Heart right ventricle (tissue), 16 donors: Measurements from ENCODE around the gene ALDOA. TPM values are rescaled to one million over a fixed set of nuclear protein-coding genes. Genes with fewer than 3 reads are reported as not detected.

Experiments
- ATAC-seq, 8 donors: fragments of 200-7000 bp; cut with Tn5 transposase; one replicate each; pipeline ENCODE4 v1.9.1; 2020; ENCODE audit warnings: mild to moderate bottlenecking in 8 of 8, moderate library complexity in 8 of 8, moderate number of reproducible peaks in 1 of 8
- DNase-seq, 2 donors: peaks; one replicate each; pipeline ENCODE4 v3.0.0-alpha.2; 2020
- H3K27ac ChIP-seq, 10 donors: fragments of 200-600 bp; sonication (generic) in 2 of 10; one replicate each; pipeline versions ENCODE4 v1.5.0 to v1.8.0; 2020 to 2022; ENCODE audit warnings: mild to moderate bottlenecking in 3 of 10
- H3K27me3 ChIP-seq, 7 donors: fragments of 200-600 bp; one replicate each; pipeline ENCODE4 v1.8.0; 2021 to 2022; ENCODE audit warnings: mild to moderate bottlenecking in 2 of 7
- H3K36me3 ChIP-seq, 9 donors: fragments of 200-600 bp; sonication (generic) in 1 of 9; one replicate each; pipeline versions ENCODE4 v1.5.0 to v1.8.0; 2020 to 2022; ENCODE audit warnings: mild to moderate bottlenecking in 2 of 9
- H3K4me1 ChIP-seq, 9 donors: fragments of 200-600 bp; sonication (generic) in 1 of 9; one replicate each; pipeline versions ENCODE4 v1.5.0 to v1.8.0; 2020 to 2022; ENCODE audit warnings: mild to moderate bottlenecking in 4 of 9
- H3K4me3 ChIP-seq, 10 donors: fragments of 200-600 bp; sonication (generic) in 2 of 10; one replicate each; pipeline versions ENCODE4 v1.5.0 to v1.8.0; 2020 to 2022; ENCODE audit warnings: mild to moderate bottlenecking in 7 of 10, moderate library complexity in 2 of 10
- H3K9me3 ChIP-seq, 11 donors: fragments of 200-600 bp in 10 of 11; sonication (generic) in 2 of 11; one replicate each; pipeline versions ENCODE4 v1.5.0 to v1.8.0; 2013 to 2022; ENCODE audit warnings: mild to moderate bottlenecking in 2 of 11, control low read depth in 1 of 11, moderate library complexity in 1 of 11
- WGBS, 2 donors: extraction: QIAGEN DNeasy Blood & Tissue Kit; methylation state at CpG; one replicate each; pipeline ENCODE4 v1.1.7; 2013; ENCODE audit warnings: inconsistent platforms in 1 of 2; 5-methylcytosine and 5-hydroxymethylcytosine counted together
- intact Hi-C, 10 donors: fragments of 100-400 bp; cut with DNase I; formaldehyde crosslinking; loops; one replicate each; pipeline versions ENCODE4 v1.11.1 to v1.14.2; 2022
- polyA plus RNA-seq, 2 donors: library from polyadenylated mRNA; stranded (reverse); fragments of 200-250 nt; gene quantifications; one replicate each; pipeline ENCODE4 v1.2.3, GENCODE V29; 2013
- total RNA-seq, 10 donors: library from RNA; stranded (reverse); fragmentation: NEBNext Ultra II Directional in 3 of 10; extraction: Animal tissue kit (Norgen Biotek cat#: 25700) in 3 of 10; gene quantifications; one replicate each; pipeline versions ENCODE4 v1.2.1 to v1.2.4, GENCODE V29; 2021 to 2023
- TF ChIP-seq, protein P1 (sequence below), 9 donors: fragments of 200-600 bp; sonication (generic) in 2 of 9; IDR thresholded peaks; one replicate each; pipeline versions ENCODE4 v1.5.0 to v1.8.0; 2021 to 2022; ENCODE audit warnings: antibody characterized with exemption in 9 of 9, mild to moderate bottlenecking in 5 of 9, moderate library complexity in 1 of 9
- donor health status: Arrhythmogenic right ventricular cardiomyopathy.
- donor health status: ischemic (EF 13 %, LVEDD 7.1; RV severe dilation, severe dysfunction).
- donor health status: healthy with polysubstance abuse.
- donor health status: DM: no; HTN: yes; CAD: no.
- donor health status: DM: no; HTN: no; CAD: no.
- donor health status: ischemic (EF 25% LVEDD 6.9; RV normal size, moderate dysfunction).
- donor health status: ischemic (EF 25% LVEDD 5.7; RV mildly dilated, moderate dysfunction).
- donor health status: healthy.
- donor health status: DM: yes; HTN: yes; CAD: no.
- donor health status: Ischemic cardiomyopathy.
- donor health status: ischemic (EF 35%, LVEDD 5.7; RV mildly dilated, moderate dysfunction).
- donor health status: nonischemic (EF 11% LVEDD 7.7; RV severe dilation, severe dysfunction).
- donor health status: DM: yes; HTN: yes; CAD: no.
- donor health status: PGD.
- donor health status: ischemic (EF 29% LVEDD 5.4; RV normal size, mild dysfunction).
- donor health status: nonischemic (EF 23%, LVEDD 6.1; RV moderate dilation, normal function).

Gene ALDOA
- total and polyA plus RNA-seq, 12 donors, result 2,873 to 4,582 (median 3,767) TPM

DNA sequence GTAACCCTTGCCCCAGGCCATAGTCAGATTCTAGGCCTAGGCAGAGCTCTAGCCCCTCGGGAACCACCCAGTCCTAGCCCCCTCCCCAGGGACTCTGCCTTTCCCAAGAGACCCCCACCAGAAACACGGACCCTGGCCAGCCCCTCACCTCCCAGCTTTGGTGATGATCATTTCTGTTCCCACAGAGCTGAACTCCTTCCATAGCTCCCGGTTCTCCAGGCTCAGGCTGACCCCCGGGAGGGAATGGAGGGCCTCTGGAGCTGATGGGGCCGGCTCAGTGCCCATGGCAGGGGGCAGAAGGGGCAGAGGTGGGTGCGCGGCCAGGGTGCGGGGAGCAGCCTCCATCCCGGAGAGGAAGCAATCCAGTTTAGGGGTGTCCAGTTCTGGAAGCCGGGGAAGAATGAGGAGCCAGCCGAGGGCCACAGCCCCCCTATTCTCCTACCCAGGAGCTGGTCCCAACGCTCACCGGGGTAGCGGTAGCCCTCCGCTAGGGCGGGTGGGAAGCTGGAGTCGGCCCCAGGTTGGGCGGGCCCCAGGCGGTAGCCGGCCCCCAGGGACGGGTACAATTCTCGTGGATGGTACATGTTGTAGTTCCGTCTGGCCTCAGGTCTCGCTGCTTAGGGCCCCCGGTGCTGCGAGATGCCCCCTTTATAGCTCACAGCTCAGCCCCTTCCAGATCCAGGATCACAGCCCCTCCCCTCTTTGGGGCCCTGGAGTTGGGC, 25.2 kb downstream of the ALDOA start:
- H3K36me3 ChIP-seq, result peaks cover 0 to 29% (median 13%) of the 10 kb centered on the region in 9 donors
- ATAC-seq (no peak), DNase-seq (no peak)
- intact Hi-C loops, result loop anchor here in 3 of 10 donors (10.0 kb wide), 1 partner anchor 314 kb away; the partner anchor contains the start of gene ZNF771 (in 3 of the 3)
- TF ChIP-seq, protein P1, sequence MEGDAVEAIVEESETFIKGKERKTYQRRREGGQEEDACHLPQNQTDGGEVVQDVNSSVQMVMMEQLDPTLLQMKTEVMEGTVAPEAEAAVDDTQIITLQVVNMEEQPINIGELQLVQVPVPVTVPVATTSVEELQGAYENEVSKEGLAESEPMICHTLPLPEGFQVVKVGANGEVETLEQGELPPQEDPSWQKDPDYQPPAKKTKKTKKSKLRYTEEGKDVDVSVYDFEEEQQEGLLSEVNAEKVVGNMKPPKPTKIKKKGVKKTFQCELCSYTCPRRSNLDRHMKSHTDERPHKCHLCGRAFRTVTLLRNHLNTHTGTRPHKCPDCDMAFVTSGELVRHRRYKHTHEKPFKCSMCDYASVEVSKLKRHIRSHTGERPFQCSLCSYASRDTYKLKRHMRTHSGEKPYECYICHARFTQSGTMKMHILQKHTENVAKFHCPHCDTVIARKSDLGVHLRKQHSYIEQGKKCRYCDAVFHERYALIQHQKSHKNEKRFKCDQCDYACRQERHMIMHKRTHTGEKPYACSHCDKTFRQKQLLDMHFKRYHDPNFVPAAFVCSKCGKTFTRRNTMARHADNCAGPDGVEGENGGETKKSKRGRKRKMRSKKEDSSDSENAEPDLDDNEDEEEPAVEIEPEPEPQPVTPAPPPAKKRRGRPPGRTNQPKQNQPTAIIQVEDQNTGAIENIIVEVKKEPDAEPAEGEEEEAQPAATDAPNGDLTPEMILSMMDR (IDR thresholded peaks at IDR 0.05), result no peak
- peak overlapping the region in 9 of 10 donors; percentile 39 to 65 (median 58) for H3K4me3 ChIP-seq
- H3K4me1 ChIP-seq, result peaks cover 7 to 80% (median 45%) of the 10 kb centered on the region in 9 donors
- H3K9me3 ChIP-seq, result no peaks in the 10 kb centered on the region
- H3K27ac ChIP-seq, result peak overlapping the region in 9 of 10 donors; percentile 81 to 95 (median 89)
- H3K27me3 ChIP-seq, result no peaks in the 10 kb centered on the region
- WGBS, 2 donors, result 68 to 72% methylated on average over 26 of the region's 26 CpGs

DNA sequence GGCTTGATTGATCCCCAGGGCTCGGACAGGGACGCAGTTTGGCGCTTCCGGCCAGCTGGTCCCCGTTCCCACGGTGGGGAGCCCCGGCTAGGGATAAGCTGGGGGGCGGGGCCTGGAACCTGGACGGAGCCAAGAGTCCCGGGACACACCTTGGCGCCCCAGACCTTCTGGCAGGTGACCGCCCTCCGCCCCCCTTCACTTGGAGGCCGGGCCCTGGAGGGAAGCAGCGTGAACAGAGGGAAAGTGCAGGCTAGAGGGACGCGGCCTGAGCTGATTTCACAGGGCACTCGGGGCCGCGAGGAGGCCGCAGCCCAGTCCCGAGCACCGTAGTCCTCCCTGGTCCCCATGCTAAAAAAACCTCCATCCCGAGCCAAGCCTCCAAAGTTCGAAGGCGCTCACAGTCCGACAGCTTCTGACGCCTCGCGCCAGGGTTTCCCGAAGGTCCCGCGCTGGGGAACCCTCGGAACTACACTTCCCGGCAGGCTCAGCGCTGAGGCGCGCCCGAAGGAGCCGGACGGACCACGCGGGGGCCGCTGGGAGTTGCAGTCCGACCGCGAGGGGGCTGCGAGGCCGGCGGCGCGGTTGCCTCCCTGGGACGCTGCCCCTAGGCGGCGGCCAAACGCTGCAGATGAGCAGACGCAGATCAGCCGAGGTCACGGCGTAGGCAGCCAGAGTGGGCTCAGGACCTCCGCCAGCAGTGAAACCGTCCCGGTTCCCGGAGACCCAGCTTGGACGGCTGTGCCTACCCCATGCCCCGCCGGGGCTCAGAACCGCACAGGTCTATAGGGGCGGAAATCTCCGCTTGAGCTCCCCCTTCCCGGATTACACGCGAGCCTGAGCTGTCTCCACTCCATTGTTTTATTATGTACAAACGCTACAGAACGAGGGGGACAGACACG, 26.2 kb downstream of the ALDOA start, which contains the start of gene TBX6:
TSS of gene TBX6 (minus strand) at position 451 of the 899 bp plus-strand sequence. CDS start 731 bp downstream, outside the sequence.
- ATAC-seq, result peak; percentile 90 to 94 (median 92)
- no peaks in the 10 kb centered on the region for H3K27me3 ChIP-seq
- peaks cover 0 to 23% (median 13%) of the 10 kb centered on the region in 9 donors for H3K36me3 ChIP-seq
- DNase-seq, result peak; percentile 92 to 95
- peak within 1 kb of the TSS; percentile 39 to 95 (median 88) for H3K27ac ChIP-seq
- peaks cover 7 to 78% (median 45%) of the 10 kb centered on the region in 9 donors for H3K4me1 ChIP-seq
- H3K9me3 ChIP-seq, result peaks cover 0 to 5% (median under 1%) of the 10 kb centered on the region in 11 donors
- intact Hi-C loops, result loop anchor here in 4 of 10 donors (2.0 to 10.0 kb wide), 2 partner anchors 27 to 313 kb away; partner anchors contain the start of genes ZNF771 (in 3 of the 4) and ALDOA (in 1 of the 4)
- peak within 1 kb of the TSS; percentile 39 to 65 (median 56) for H3K4me3 ChIP-seq
- TF ChIP-seq, protein P1 (IDR thresholded peaks at IDR 0.05), result peak; percentile 68 to 95 (median 79)
- 0 to 1% methylated on average over 75 to 76 of the region's 76 CpGs for WGBS, 2 donors

DNA sequence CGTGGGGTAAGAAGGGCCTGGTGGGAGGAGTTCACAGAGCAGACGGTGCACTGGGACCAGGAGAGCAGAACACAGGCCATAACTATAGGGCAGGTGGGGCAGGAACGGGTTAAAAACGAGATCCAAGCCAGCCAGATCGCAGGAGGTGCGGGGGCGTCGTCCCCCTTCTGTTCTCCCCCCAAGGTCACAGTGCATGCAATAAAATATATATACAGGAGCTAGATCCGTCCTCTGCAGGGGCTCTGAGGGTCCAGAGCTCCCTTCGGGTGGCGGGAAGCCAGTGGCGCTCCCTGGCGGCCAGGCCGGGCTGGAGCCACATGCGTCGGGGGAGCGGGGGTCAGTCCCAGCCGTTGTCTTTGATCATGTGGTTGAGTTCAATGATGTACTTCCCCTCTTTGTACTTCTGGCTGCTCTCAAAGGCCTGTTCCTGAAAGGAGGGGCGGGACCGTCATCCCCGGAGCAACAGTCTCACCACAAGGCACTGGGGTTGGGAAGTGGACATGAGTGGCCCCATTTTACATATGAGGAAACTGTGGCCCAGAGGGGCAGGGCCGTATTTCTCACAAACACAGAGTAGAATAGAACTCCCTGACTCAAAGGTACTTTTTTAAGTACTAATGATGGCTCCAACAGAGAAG, 26.9 kb downstream of the ALDOA start:
- peaks cover 7 to 70% (median 45%) of the 10 kb centered on the region in 9 donors for H3K4me1 ChIP-seq
- intact Hi-C loops, result loop anchor here in 4 of 10 donors (2.0 to 10.0 kb wide), 2 partner anchors 28 to 312 kb away; partner anchors contain the start of genes ZNF771 (in 3 of the 4) and ALDOA (in 1 of the 4)
- ATAC-seq (peak; percentile 46 to 82 (median 70)), DNase-seq (peak; percentile 82 to 88)
- H3K27me3 ChIP-seq, result no peaks in the 10 kb centered on the region
- H3K4me3 ChIP-seq, result peak overlapping the region in 9 of 10 donors; percentile 39 to 65 (median 58)
- H3K27ac ChIP-seq, result peak overlapping the region; percentile 39 to 95 (median 88)
- peaks cover 0 to 12% (median 7%) of the 10 kb centered on the region in 11 donors for H3K9me3 ChIP-seq
- WGBS, 2 donors, result 9 to 13% methylated on average over 22 of the region's 22 CpGs
- TF ChIP-seq, protein P1 (IDR thresholded peaks at IDR 0.05), result peak; percentile 39 to 83 (median 70)
- H3K36me3 ChIP-seq, result peaks cover 0 to 23% (median 13%) of the 10 kb centered on the region in 9 donors
